ENCODE data around the gene OR51F2. TPM values are rescaled to one million over a fixed set of nuclear protein-coding genes. Genes with fewer than 3 reads are reported as not detected.

OR51F2 gene
- total RNA-seq, 2 experiments from 2014 or later = not detected

DNA sequence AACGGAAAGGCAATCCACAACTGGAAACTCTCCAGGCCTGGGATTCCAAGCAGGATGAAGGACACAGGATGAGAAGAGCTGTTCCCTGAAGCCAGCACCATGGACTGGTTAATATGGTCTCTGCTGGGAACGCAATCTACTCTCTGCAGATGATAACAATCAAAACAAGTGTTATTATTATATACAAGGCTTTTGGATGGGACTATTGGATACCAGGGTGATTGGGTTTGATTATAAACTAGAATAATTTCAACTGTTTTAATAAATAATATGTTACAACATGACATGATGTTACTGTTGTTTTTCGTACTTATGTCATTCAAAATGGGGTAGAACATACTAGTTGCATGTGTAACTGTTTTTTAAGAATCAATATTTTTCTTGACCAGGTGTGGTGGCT lies 16.8 kb upstream of the OR51F2 start, which contains the start of gene OR52R1:
OR52R1 (minus strand) TSS at position 101 of the 400 bp plus-strand sequence; CDS start at position 101, 0 bp downstream.
- no peak for ATAC-seq
- CTCF ChIA-PET = no interaction called here
- Mint-ChIP-seq H3K27me3 (peaks cover 5% of the 10 kb centered on the region), H3K36me3 (ENCODE audit: low read depth) (no peaks in the 10 kb centered on the region), H3K27ac (no peak within 1 kb of the TSS), H3K9me3 (no peaks in the 10 kb centered on the region), H3K4me1 (ENCODE audit: low read depth) (no peaks in the 10 kb centered on the region), H3K4me3 (no peak within 1 kb of the TSS)
- POLR2A ChIA-PET = no interaction called here
- TF ChIP-seq, protein P1, sequence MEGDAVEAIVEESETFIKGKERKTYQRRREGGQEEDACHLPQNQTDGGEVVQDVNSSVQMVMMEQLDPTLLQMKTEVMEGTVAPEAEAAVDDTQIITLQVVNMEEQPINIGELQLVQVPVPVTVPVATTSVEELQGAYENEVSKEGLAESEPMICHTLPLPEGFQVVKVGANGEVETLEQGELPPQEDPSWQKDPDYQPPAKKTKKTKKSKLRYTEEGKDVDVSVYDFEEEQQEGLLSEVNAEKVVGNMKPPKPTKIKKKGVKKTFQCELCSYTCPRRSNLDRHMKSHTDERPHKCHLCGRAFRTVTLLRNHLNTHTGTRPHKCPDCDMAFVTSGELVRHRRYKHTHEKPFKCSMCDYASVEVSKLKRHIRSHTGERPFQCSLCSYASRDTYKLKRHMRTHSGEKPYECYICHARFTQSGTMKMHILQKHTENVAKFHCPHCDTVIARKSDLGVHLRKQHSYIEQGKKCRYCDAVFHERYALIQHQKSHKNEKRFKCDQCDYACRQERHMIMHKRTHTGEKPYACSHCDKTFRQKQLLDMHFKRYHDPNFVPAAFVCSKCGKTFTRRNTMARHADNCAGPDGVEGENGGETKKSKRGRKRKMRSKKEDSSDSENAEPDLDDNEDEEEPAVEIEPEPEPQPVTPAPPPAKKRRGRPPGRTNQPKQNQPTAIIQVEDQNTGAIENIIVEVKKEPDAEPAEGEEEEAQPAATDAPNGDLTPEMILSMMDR (IDR thresholded peaks at IDR 0.05) = no peak
- intact Hi-C loops (cut with micrococcal nuclease) = no loop called here
- no peak for DNase-seq

DNA sequence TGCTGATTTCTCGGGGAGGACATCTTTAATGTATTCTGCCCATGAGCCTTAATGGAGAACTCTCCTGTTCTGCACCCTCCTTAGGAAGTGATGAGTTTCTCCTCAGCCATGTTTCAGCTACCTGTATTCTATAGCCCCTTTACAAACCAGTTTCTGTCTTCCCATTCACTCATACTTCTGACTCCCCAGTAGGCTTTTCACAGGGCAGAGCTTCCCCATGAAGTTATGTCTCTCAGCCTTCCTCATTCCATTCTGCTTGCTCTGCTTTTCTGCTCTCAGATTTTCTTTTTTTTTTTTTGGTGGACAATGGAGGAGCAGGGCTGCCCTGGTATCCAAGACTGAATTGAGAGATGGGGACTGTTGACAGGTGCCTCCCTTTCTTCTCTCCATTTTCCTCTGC lies 12.6 kb upstream of the OR51F2 start:
- POLR2A ChIA-PET = no interaction called here
- TF ChIP-seq, protein P1 (IDR thresholded peaks at IDR 0.05) = no peak
- H3K27ac Mint-ChIP-seq = no peak overlapping the region
- intact Hi-C loops (cut with micrococcal nuclease) = no loop called here
- no peaks in the 10 kb centered on the region for H3K36me3 Mint-ChIP-seq (ENCODE audit: low read depth)
- ATAC-seq (no peak), DNase-seq (no peak)
- H3K9me3 Mint-ChIP-seq = no peaks in the 10 kb centered on the region
- H3K4me3 Mint-ChIP-seq = no peak overlapping the region
- H3K27me3 Mint-ChIP-seq = peaks cover under 1% of the 10 kb centered on the region
- CTCF ChIA-PET = no interaction called here
- no peaks in the 10 kb centered on the region for H3K4me1 Mint-ChIP-seq (ENCODE audit: low read depth)

DNA sequence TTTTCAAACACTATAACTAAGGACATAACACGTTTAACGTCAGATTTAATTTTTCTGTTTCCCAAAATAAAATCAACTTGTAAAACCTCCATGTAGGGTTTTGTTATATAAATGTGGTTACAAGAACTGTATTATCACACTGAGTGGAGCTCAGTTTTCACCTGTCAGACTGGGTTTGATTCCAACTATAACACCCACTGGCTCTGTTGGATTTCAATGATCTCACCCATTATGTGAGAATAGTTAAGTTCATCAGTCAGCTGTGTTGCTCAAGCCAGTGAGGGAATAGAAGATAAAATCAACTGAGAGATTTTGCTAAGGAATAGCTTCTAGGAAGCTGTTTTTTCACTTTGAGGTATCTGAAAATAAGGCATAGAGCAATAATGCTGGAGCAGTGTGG lies 11.9 kb upstream of the OR51F2 start:
- intact Hi-C loops (cut with micrococcal nuclease) = no loop called here
- no peaks in the 10 kb centered on the region for H3K4me1 Mint-ChIP-seq (ENCODE audit: low read depth)
- ChIA-PET CTCF (no interaction called here), POLR2A (no interaction called here)
- H3K9me3 Mint-ChIP-seq = no peaks in the 10 kb centered on the region
- DNase-seq (no peak), ATAC-seq (no peak)
- H3K36me3 Mint-ChIP-seq (ENCODE audit: low read depth) = no peaks in the 10 kb centered on the region
- H3K27ac Mint-ChIP-seq = no peak overlapping the region
- no peak overlapping the region for H3K4me3 Mint-ChIP-seq
- H3K27me3 Mint-ChIP-seq = no peaks in the 10 kb centered on the region
- TF ChIP-seq, protein P1 (IDR thresholded peaks at IDR 0.05) = no peak

DNA sequence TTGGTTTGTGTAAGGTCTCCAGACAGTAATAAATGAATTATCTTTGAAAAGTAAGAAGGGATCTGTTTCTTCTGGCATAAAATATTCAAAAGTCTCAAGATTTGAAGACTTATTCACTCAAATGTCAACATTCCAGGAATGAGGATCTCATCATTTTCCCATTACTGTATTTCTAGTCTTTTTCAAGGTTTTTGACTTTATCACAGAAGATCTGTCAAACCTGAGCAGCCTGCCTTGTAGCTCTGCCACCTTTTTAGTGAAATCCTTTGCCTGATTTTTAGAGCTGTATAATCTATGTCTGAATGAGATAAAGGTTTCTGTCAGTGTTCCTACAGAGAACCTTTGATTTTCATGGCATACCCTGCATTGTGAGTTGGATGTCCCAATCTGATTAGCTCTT lies 4.0 kb downstream of the OR51F2 start:
- no peak overlapping the region for H3K4me3 Mint-ChIP-seq
- H3K27me3 Mint-ChIP-seq = peaks cover 2% of the 10 kb centered on the region
- H3K9me3 Mint-ChIP-seq = no peaks in the 10 kb centered on the region
- intact Hi-C loops (cut with micrococcal nuclease) = no loop called here
- ChIA-PET CTCF (interaction anchor here (1.2 to 1.4 kb wide), 2 partner anchors 40 to 188 kb away, joined by 3 read pairs; partner anchors contain the start of gene OR51D1), POLR2A (no interaction called here)
- ATAC-seq (no peak), DNase-seq (no peak)
- no peak overlapping the region for H3K27ac Mint-ChIP-seq
- no peaks in the 10 kb centered on the region for H3K4me1 Mint-ChIP-seq (ENCODE audit: low read depth)
- TF ChIP-seq, protein P1 (IDR thresholded peaks at IDR 0.05) = no peak
- H3K36me3 Mint-ChIP-seq (ENCODE audit: low read depth) = no peaks in the 10 kb centered on the region

DNA sequence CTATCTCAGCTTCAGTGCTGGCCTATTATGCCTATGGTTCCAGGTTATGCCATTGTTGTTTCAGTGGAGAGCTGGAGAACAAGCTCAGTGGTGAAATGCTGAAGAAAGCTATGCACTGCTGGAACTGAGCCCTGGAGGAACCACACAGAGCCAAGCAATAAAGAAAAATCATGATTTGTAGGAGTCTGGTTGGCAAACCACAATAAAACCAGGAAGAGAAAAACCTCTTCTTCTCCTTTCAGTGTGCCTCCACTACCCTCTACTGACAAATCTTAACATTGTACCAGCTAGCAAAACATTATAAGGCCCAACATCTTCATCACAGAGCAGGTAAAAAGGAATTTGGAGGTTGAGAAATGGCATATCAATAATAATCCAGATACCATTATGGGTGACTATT lies 5.3 kb downstream of the OR51F2 start:
- Mint-ChIP-seq H3K4me3 (no peak overlapping the region), H3K27me3 (peaks cover 2% of the 10 kb centered on the region), H3K4me1 (ENCODE audit: low read depth) (no peaks in the 10 kb centered on the region), H3K36me3 (ENCODE audit: low read depth) (no peaks in the 10 kb centered on the region), H3K9me3 (no peaks in the 10 kb centered on the region), H3K27ac (no peak overlapping the region)
- POLR2A ChIA-PET = no interaction called here
- ATAC-seq (no peak), DNase-seq (no peak)
- CTCF ChIA-PET = interaction anchor here (1.2 kb wide), 1 partner anchor 202 kb away, joined by 3 read pairs; no protein-coding TSS in a partner anchor
- TF ChIP-seq, protein P1 (IDR thresholded peaks at IDR 0.05) = no peak
- intact Hi-C loops (cut with micrococcal nuclease) = no loop called here

Measured in activated CD8-positive, alpha-beta T cell treated with anti-CD3 and anti-CD28 coated beads for 36 hours (primary cell).